GM21786 (cell line): ENCODE results near the gene PTPN9.

Experiments used
- ATAC-seq: cut with Tn5 transposase; IDR thresholded peaks from one replicate; pipeline ENCODE4 v1.9.1; 2021; ENCODE audit not compliant: unreplicated experiment

The PTPN9 gene

GRCh38 chr15:75425966-75426500 is 153.1 kb downstream of the PTPN9 start:
- no peak for ATAC-seq

GRCh38 chr15:75422554-75422953 is 156.6 kb downstream of the PTPN9 start:
- ATAC-seq = no peak

- ATAC-seq = no peak
These were observed 158.4 kb downstream of the PTPN9 start for GRCh38 chr15:75420698-75421097.

GRCh38 chr15:75416584-75416983 is 162.5 kb downstream of the PTPN9 start:
- no peak for ATAC-seq
